GM12864 (cell line): ENCODE measurements around the gene CD4.
"Not testable (repeated sequence)": the region's sequence is repeated elsewhere in the genome, so short reads cannot be mapped to it uniquely, and the experiment has no call there.

Experiments used
- DNase-seq: peaks from one replicate; pipeline ENCODE4 v3.0.0-alpha.2; 2011; ENCODE audit warnings: low read depth
- H3K4me3 ChIP-seq: 2 replicates; pipeline ENCODE4 v1.5.1; 2011; ENCODE audit warnings: mild to moderate bottlenecking, low read depth, low read length, control low read depth
- TF ChIP-seq, protein P1 (sequence below): IDR thresholded peaks from 2 replicates; pipeline ENCODE4 v1.5.1; 2011; ENCODE audit warnings: low read depth, mild to moderate bottlenecking, moderate library complexity, low read length, control low read depth, inconsistent platforms; ENCODE audit errors: missing control alignments

Gene CD4

DNA sequence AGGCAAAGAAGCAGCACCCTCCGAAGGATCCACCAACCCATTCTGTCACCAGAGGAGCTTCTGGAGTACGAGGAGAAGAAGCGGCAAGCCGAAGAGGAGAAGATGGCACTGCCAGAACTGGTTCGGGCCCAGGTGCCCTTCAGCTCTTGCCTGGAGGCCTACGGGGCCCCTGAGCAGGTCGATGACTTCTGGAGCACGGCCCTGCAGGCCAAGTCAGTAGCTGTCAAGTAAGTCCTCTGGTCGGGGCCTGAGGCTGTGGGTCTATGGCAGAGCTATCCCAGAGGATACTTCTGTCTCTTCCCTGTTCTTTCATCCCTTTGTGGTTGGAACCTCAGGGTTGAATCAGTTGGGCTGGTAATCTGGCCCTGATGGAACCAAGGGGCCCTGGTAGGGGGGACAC lies 72.1 kb downstream of the CD4 start:
- TF ChIP-seq, protein P1, sequence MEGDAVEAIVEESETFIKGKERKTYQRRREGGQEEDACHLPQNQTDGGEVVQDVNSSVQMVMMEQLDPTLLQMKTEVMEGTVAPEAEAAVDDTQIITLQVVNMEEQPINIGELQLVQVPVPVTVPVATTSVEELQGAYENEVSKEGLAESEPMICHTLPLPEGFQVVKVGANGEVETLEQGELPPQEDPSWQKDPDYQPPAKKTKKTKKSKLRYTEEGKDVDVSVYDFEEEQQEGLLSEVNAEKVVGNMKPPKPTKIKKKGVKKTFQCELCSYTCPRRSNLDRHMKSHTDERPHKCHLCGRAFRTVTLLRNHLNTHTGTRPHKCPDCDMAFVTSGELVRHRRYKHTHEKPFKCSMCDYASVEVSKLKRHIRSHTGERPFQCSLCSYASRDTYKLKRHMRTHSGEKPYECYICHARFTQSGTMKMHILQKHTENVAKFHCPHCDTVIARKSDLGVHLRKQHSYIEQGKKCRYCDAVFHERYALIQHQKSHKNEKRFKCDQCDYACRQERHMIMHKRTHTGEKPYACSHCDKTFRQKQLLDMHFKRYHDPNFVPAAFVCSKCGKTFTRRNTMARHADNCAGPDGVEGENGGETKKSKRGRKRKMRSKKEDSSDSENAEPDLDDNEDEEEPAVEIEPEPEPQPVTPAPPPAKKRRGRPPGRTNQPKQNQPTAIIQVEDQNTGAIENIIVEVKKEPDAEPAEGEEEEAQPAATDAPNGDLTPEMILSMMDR: no peak
- no peak overlapping the region for H3K4me3 ChIP-seq
- no peak for DNase-seq

DNA sequence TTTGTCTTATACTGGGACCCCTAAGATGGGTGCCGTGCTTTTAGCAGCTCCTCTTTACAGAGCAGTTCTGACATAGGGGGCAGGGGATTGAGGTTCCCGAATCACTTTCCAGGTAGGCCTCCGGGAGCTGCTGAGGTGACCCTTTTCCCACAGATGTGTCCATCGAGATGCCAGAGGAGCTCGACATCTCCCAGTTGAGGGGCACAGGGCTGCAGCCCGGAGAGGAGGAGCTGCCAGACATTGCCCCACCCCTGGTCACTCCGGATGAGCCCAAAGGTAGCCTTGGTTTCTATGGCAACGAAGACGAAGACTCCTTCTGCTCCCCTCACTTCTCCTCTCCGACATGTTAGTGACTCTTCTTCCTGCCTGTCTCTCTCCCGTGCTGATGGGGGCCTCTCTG lies 73.7 kb downstream of the CD4 start:
- no peak overlapping the region for H3K4me3 ChIP-seq
- TF ChIP-seq, protein P1: no peak
- no peak for DNase-seq

DNA sequence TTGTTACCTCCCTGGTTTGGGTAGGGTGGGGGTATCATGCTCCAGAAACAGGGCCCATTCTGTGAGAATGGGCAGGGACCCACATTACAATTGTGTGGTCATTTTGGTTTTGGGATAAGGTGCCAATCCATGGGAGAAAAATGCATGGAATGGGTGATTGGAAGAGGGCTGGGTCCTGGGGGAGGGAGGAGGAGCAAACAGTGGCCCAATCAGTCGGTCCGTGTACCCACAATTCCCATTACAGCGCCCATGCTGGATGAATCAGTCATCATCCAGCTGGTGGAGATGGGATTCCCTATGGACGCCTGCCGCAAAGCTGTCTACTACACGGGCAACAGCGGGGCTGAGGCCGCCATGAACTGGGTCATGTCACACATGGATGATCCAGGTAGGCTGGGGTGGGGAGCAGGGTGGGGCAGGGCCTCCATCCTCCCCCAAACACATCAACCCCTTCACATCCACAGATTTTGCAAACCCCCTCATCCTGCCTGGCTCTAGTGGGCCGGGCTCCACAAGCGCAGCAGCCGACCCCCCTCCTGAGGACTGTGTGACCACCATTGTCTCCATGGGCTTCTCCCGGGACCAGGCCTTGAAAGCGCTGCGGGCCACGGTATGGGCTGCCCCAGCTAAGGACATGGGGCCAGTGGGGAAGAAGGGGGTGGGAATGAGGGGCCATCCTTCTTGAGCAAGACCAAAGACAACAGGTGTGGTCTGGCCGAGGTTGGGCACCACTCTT lies 74.4 kb downstream of the CD4 start:
- DNase-seq: no peak
- TF ChIP-seq, protein P1: no peak
- no peak overlapping the region for H3K4me3 ChIP-seq

DNA sequence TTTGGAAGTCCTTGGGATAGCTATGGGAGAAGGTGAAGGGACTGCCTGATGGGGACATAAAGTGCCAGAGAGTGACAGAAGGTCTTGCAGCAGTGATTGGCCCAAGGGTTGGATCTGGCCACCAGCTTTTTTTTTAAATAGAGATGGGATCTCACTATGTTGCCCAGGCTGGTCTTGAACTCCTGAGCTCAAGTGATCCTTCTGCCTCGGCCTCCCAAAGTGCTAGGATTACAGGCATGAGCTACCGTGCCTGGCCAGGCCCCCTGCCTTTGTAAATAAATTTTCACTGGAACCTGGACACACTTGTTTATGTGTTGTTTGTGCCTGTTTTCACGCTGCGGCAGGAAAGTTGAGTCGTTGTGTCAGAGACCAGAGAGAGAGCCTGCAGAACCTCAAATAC lies 76.0 kb downstream of the CD4 start:
- H3K4me3 ChIP-seq, DNase-seq: not testable (repeated sequence)

DNA sequence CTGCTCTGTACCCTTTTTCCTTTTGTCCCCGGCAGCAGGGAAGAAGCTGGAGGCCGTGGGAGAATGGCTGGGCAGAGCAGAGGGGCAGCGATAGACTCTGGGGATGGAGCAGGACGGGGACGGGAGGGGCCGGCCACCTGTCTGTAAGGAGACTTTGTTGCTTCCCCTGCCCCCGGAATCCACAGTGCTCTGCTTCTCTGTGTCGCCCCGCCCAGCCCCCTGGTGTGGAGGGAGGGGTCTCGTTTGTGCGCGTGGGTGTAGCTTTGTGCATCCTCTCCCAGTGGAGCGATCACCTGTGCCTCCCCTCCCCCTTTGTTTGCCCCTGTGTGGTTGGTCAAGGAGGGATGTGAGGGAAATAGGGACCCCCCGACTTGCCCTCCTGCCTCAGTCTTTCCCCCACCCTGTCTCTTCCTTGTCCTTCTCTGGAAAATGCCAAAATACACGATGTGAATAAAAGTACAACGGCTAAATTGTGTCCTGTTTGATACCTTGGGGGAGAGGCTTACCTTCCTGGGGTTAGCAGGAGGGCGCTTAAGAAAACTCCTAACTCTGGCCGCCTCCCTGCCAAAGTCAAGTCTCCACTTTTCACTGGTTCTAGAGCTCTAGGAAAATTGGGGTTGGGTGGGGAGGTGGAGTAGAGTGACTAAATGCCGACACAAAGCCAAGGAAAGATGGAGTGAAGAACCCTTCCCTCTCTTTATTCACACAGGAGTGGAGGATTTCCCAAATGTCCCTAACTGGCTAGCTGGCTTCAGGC lies 77.0 kb downstream of the CD4 start:
- H3K4me3 ChIP-seq: peak overlapping the region; percentile 74; the same call in 1 of the 2 replicates
- TF ChIP-seq, protein P1: no peak
- no peak for DNase-seq

DNA sequence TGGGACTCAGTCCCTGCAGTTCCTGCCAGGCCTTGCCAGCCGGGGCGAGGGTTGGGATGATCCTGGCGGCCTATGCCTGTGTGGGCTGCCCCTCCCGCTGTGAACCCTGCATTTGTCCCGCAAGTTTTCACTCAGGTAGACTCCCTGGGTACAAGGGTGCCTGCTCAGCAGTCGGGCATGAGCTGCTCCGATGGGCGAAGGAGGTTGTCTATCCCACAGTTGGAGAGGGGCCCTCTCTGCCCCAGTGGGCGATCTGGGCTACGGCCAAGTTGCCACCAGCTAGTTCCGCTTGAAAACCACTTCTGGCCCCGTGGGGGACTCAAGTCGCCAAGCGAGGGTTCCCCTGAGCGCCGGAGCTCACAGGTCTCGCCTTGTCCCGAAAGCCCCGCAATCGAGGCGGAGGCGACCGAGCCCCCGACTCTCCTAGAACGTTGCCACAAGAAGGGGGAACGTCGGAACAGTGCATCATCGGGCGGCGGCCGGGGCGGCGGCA lies 77.6 kb downstream of the CD4 start:
- DNase-seq: no peak
- TF ChIP-seq, protein P1: no peak
- peak overlapping the region; percentile 74 for H3K4me3 ChIP-seq

DNA sequence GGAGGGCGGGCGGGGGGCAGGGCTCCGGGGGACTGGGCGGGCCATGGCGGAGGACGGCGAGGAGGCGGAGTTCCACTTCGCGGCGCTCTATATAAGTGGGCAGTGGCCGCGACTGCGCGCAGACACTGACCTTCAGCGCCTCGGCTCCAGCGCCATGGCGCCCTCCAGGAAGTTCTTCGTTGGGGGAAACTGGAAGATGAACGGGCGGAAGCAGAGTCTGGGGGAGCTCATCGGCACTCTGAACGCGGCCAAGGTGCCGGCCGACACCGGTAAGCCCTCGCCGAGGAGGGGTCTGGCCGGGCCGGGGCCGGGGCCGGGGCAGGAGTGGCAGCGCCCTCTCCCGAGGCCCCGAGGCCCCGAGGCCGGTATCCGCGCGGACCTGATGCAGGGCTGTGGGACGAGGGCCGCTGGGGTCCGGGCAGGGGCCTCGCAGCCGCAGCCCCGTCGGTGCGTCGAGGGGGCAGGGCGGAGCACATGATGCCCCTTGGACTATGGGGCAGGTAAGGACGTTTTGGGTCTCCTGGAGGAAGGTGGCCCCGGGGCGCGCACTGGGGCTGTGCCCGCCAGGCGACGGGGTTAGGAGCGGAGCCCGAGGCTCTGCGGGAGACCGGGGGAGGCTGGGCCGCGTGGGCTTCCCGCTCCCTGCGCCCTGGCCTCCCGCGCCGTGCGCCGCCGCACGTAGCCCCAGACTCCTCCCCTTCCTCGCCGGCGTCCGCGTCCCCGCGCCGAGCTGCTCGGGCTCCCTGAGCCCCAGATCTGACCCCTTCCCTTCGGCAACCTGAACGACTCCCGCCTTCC lies 78.3 kb downstream of the CD4 start, which contains the start of gene TPI1:
Gene TPI1, plus strand, starts transcription at position 119 of the 798 bp plus-strand sequence. Its CDS starts 36 bp downstream, at position 155.
- no peak for DNase-seq
- TF ChIP-seq, protein P1: no peak
- peak within 1 kb of the TSS; percentile 74 for H3K4me3 ChIP-seq
